H9 (cell line): ENCODE results near the gene THUMPD1. TPM values are rescaled to one million over a fixed set of nuclear protein-coding genes. Genes with fewer than 3 reads are reported as not detected.
"Not testable (repeated sequence)": the region's sequence is repeated elsewhere in the genome, so short reads cannot be mapped to it uniquely, and the experiment has no call there.

Experiments
- DNase-seq: peaks from one replicate; pipeline ENCODE4 v3.0.0-alpha.2; 2017
- H2AFZ ChIP-seq: one replicate; pipeline ENCODE4 v1.6.1; 2013; ENCODE audit warnings: mild to moderate bottlenecking, low read length, control low read depth, moderate library complexity
- H2AK5ac ChIP-seq: 2 replicates; pipeline ENCODE4 v1.6.1; 2013; ENCODE audit warnings: low read length, control low read depth, mixed read lengths; ENCODE audit not compliant: insufficient read length
- H2BK120ac ChIP-seq: one replicate; pipeline ENCODE4 v1.6.1; 2013; ENCODE audit warnings: low read depth, mild to moderate bottlenecking, low read length, control low read depth, inconsistent platforms; ENCODE audit not compliant: poor library complexity, severe bottlenecking
- H2BK12ac ChIP-seq: 2 replicates; pipeline ENCODE4 v1.6.1; 2013; ENCODE audit warnings: low read length, control low read depth, mixed read lengths, low read depth; ENCODE audit not compliant: insufficient read length
- H2BK15ac ChIP-seq: 2 replicates; pipeline ENCODE4 v1.6.1; 2013; ENCODE audit warnings: low read depth, low read length, control low read depth
- H2BK20ac ChIP-seq: one replicate; pipeline ENCODE4 v1.6.1; 2013; ENCODE audit warnings: low read depth, mild to moderate bottlenecking, low read length, control low read depth, inconsistent platforms; ENCODE audit not compliant: poor library complexity, severe bottlenecking
- H2BK5ac ChIP-seq: 2 replicates; pipeline ENCODE4 v1.6.1; 2013; ENCODE audit warnings: low read length, control low read depth, mixed read lengths; ENCODE audit not compliant: insufficient read length
- H3K14ac ChIP-seq: 2 replicates; pipeline ENCODE4 v1.6.1; 2013; ENCODE audit warnings: low read length, control low read depth; ENCODE audit not compliant: insufficient read depth
- H3K18ac ChIP-seq: 2 replicates; pipeline ENCODE4 v1.6.1; 2013; ENCODE audit warnings: low read depth, mild to moderate bottlenecking, mixed read lengths, low read length, control low read depth; ENCODE audit not compliant: insufficient read length
- H3K23ac ChIP-seq: 2 replicates; pipeline ENCODE4 v1.6.1; 2013; ENCODE audit warnings: low read length, control low read depth, mixed read lengths, low read depth; ENCODE audit not compliant: insufficient read length
- H3K23me2 ChIP-seq: 2 replicates; pipeline ENCODE4 v1.6.1; 2013; ENCODE audit warnings: low read depth, mild to moderate bottlenecking, mixed read lengths, low read length, control low read depth; ENCODE audit not compliant: insufficient read length, poor library complexity, severe bottlenecking
- H3K27ac ChIP-seq: 2 replicates; pipeline ENCODE4 v1.5.1; 2013; ENCODE audit warnings: low read length, control low read depth, mixed read lengths, low read depth; ENCODE audit not compliant: insufficient read length
- H3K27me3 ChIP-seq: 2 replicates; pipeline ENCODE4 v1.6.1; 2013; ENCODE audit warnings: low read length, control low read depth, inconsistent platforms; ENCODE audit not compliant: insufficient read depth
- H3K4ac ChIP-seq: 2 replicates; pipeline ENCODE4 v1.6.1; 2013; ENCODE audit warnings: low read depth, mild to moderate bottlenecking, control low read depth, inconsistent platforms, low read length, moderate library complexity
- H3K4me1 ChIP-seq: 2 replicates; pipeline ENCODE4 v1.6.1; 2013; ENCODE audit warnings: low read length, control low read depth, inconsistent platforms; ENCODE audit not compliant: insufficient read depth
- H3K4me2 ChIP-seq: 2 replicates; pipeline ENCODE4 v1.6.1; 2013; ENCODE audit warnings: low read length, control low read depth, mixed read lengths; ENCODE audit not compliant: insufficient read length, insufficient read depth
- H3K56ac ChIP-seq: 2 replicates; pipeline ENCODE4 v1.6.1; 2013; ENCODE audit warnings: low read depth, mild to moderate bottlenecking, mixed read lengths, low read length, control low read depth; ENCODE audit not compliant: insufficient read length
- H3K79me1 ChIP-seq: 2 replicates; pipeline ENCODE4 v1.6.1; 2013; ENCODE audit warnings: low read depth, mild to moderate bottlenecking, moderate library complexity, low read length, control low read depth, inconsistent platforms; ENCODE audit not compliant: insufficient read depth, poor library complexity, severe bottlenecking
- H3K79me2 ChIP-seq: 2 replicates; pipeline ENCODE4 v1.6.1; 2013; ENCODE audit warnings: low read length, control low read depth, inconsistent platforms; ENCODE audit not compliant: insufficient read depth
- H3K9ac ChIP-seq: 2 replicates; pipeline ENCODE4 v1.6.1; 2013; ENCODE audit warnings: low read length, control low read depth, mixed read lengths; ENCODE audit not compliant: insufficient read length; ENCODE audit errors: extremely low read depth
- H3K9me3 ChIP-seq: one replicate; pipeline ENCODE4 v1.6.1; 2013; ENCODE audit warnings: low read depth, low read length, inconsistent platforms; ENCODE audit not compliant: control insufficient read depth
- H3T11ph ChIP-seq: one replicate; pipeline ENCODE4 v1.6.1; 2013; ENCODE audit warnings: mild to moderate bottlenecking, low read length, control low read depth, inconsistent platforms
- H4K20me1 ChIP-seq: one replicate; pipeline ENCODE4 v1.6.1; 2013; ENCODE audit not compliant: control insufficient read depth, insufficient read length, insufficient read depth
- H4K5ac ChIP-seq: 2 replicates; pipeline ENCODE4 v1.6.1; 2013; ENCODE audit warnings: low read depth, mild to moderate bottlenecking, mixed read lengths, low read length, control low read depth; ENCODE audit not compliant: insufficient read length
- H4K8ac ChIP-seq: replicated peaks from 2 replicates; pipeline ENCODE4 v1.6.1; 2013; ENCODE audit warnings: low read length, control low read depth, mixed read lengths, low read depth; ENCODE audit not compliant: insufficient read length
- H4K91ac ChIP-seq: 2 replicates; pipeline ENCODE4 v1.6.1; 2013; ENCODE audit warnings: low read depth, mild to moderate bottlenecking, moderate library complexity, mixed read lengths, low read length, control low read depth; ENCODE audit not compliant: insufficient read length
- H3K27ac Mint-ChIP-seq, 3 experiments: 2 replicates in 2 of 3; 3 replicates in 1 of 3; pipeline ENCODE4 v1.8.0; 2020 to 2021; ENCODE audit warnings: mixed read lengths in 3 of 3, mild to moderate bottlenecking in 1 of 3, moderate library complexity in 1 of 3
- H3K27me3 Mint-ChIP-seq: 2 replicates; pipeline ENCODE4 v1.8.0; 2021; ENCODE audit warnings: low read depth, mild to moderate bottlenecking, moderate library complexity, mixed read lengths
- H3K36me3 Mint-ChIP-seq, 3 experiments: 2 replicates in 2 of 3; 3 replicates in 1 of 3; pipeline ENCODE4 v1.8.0; 2020 to 2021; ENCODE audit warnings: low read depth in 3 of 3, mixed read lengths in 3 of 3; ENCODE audit not compliant: insufficient read depth in 1 of 3
- H3K4me1 Mint-ChIP-seq, 2 experiments: 2 replicates each; pipeline ENCODE4 v1.8.0; 2020; ENCODE audit warnings: mixed read lengths in 2 of 2
- H3K4me3 Mint-ChIP-seq, 2 experiments: 2 replicates in 1 of 2; 3 replicates in 1 of 2; pipeline ENCODE4 v1.8.0; 2020 to 2021; ENCODE audit warnings: mild to moderate bottlenecking in 2 of 2, mixed read lengths in 2 of 2, moderate library complexity in 1 of 2
- H3K9me3 Mint-ChIP-seq, 2 experiments: 2 replicates in 1 of 2; 3 replicates in 1 of 2; pipeline ENCODE4 v1.8.0; 2020; ENCODE audit warnings: mild to moderate bottlenecking in 2 of 2, mixed read lengths in 2 of 2, moderate library complexity in 1 of 2
- CTCF ChIP-seq: fragments of 200-600 bp; sonication (generic); conservative IDR thresholded peaks from 3 replicates; pipeline ENCODE4 v1.8.0; 2021; ENCODE audit warnings: antibody characterized with exemption, mild to moderate bottlenecking
- WGBS: extraction: QIAGEN DNeasy Blood & Tissue Kit; methylation state at CpG from one replicate; pipeline ENCODE4 v1.1.7; 2013; ENCODE audit warnings: missing lambda C conversion rate, low lambda C conversion rate, mixed read lengths; ENCODE audit not compliant: insufficient read length; ENCODE audit errors: extremely low coverage; 5-methylcytosine and 5-hydroxymethylcytosine counted together
- total RNA-seq: library from RNA; stranded (reverse); gene quantifications from 2 replicates; pipeline ENCODE4 v1.2.1, GENCODE V29; 2021

The THUMPD1 gene
- total RNA-seq, 1 experiment from 2014 or later = 51.3 TPM

DNA sequence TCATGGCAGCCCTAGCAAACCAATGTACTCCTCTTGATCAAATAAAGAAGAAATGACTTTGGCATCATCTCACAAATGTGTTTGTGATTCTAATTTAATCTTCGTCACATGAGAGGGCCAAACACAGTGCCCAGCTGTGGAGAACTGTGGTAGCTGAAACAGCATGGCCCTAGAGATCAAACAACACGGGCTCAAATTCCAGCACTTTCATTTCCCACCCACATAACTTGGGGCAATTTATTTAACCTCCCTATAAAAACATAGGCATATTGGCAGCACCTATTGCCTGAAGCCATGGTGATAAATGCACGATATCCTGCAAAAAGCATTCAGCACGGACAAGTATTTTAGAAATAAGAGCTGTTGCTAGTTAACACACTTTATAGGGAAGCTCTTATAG is 46.6 kb downstream of the THUMPD1 start:
- H3K4me1 ChIP-seq = no peaks in the 10 kb centered on the region
- H2BK20ac ChIP-seq = no peak overlapping the region
- H4K20me1 ChIP-seq = no peaks in the 10 kb centered on the region
- H3K79me2 ChIP-seq = no peaks in the 10 kb centered on the region
- no peaks in the 10 kb centered on the region for H3K27me3 ChIP-seq
- H3K23me2 ChIP-seq = no peaks in the 10 kb centered on the region
- no peak overlapping the region for H3K9ac ChIP-seq
- H4K5ac ChIP-seq = no peak overlapping the region
- no peak overlapping the region for H3K27ac Mint-ChIP-seq
- no peak overlapping the region for H3K23ac ChIP-seq
- DNase-seq = no peak
- no peak overlapping the region for H3K14ac ChIP-seq
- no peak overlapping the region for H2AFZ ChIP-seq
- no peak overlapping the region for H2AK5ac ChIP-seq
- no peak overlapping the region for H2BK12ac ChIP-seq
- no peak overlapping the region for H3K27ac ChIP-seq
- peaks cover 0 to 5% of the 10 kb centered on the region in 2 experiments; a peak in 1 of 4 replicates for H3K4me1 Mint-ChIP-seq
- WGBS = no CpG with 5 or more reads among the region's 4 CpGs
- no peaks in the 10 kb centered on the region; a peak in 1 of 5 replicates for H3K9me3 Mint-ChIP-seq
- H4K91ac ChIP-seq = no peak overlapping the region
- no peak overlapping the region for H3K18ac ChIP-seq
- no peak overlapping the region for H3K4me3 Mint-ChIP-seq
- H2BK15ac ChIP-seq = no peak overlapping the region
- H2BK5ac ChIP-seq = no peak overlapping the region
- H3K4me2 ChIP-seq = no peak overlapping the region
- no peak overlapping the region for H2BK120ac ChIP-seq
- no peaks in the 10 kb centered on the region for H3K79me1 ChIP-seq
- no peak overlapping the region for H3K56ac ChIP-seq
- no peak overlapping the region for H3T11ph ChIP-seq
- peaks cover 0 to 2% (median 0%) of the 10 kb centered on the region in 3 experiments; a peak in 1 of 7 replicates for H3K36me3 Mint-ChIP-seq
- TF ChIP-seq CTCF = no peak
- H3K9me3 ChIP-seq = no peaks in the 10 kb centered on the region
- peaks cover 4% of the 10 kb centered on the region; the same call in 1 of the 2 replicates for H3K27me3 Mint-ChIP-seq
- H4K8ac ChIP-seq = no peak overlapping the region
- no peak overlapping the region for H3K4ac ChIP-seq

DNA sequence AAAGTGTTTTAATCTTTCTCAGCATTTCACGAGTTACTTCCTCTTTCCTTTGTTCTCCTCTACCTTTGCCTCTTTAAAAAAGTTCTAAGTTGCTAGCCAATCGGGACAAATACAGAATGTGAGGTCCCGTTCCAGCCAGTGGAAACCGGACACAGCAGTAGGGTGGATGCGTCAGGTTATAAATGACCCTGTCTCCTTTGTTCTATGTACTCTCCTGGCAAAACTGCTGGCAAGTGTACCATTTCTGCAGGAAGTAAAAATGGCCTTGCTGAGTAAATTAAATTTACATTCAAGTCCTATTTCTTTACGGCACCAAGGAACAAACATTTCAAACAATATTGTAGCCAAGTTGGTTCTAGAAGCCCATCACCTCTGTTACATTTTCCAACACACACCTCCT is 47.5 kb downstream of the THUMPD1 start:
- not testable (repeated sequence) for H3K27ac Mint-ChIP-seq
- no CpG with 5 or more reads among the region's 6 CpGs for WGBS

More for the DNA sequence above, 47.5 kb downstream of the THUMPD1 start:
- not testable (repeated sequence) for H3K27ac ChIP-seq, H3K4me1 ChIP-seq, H2AK5ac ChIP-seq, H3T11ph ChIP-seq, H3K9me3 Mint-ChIP-seq, H2BK5ac ChIP-seq, H2BK20ac ChIP-seq, H3K27me3 ChIP-seq, H3K23me2 ChIP-seq, H2BK120ac ChIP-seq, H4K8ac ChIP-seq, H3K4me3 Mint-ChIP-seq, H2BK12ac ChIP-seq, H3K27me3 Mint-ChIP-seq, H2AFZ ChIP-seq, H3K18ac ChIP-seq, H3K4ac ChIP-seq, H3K4me1 Mint-ChIP-seq, H3K9ac ChIP-seq, H3K79me2 ChIP-seq, H3K9me3 ChIP-seq, H4K20me1 ChIP-seq, DNase-seq, H3K79me1 ChIP-seq, H3K23ac ChIP-seq, H3K4me2 ChIP-seq, H4K5ac ChIP-seq, H4K91ac ChIP-seq, H3K56ac ChIP-seq, H3K14ac ChIP-seq, H2BK15ac ChIP-seq
- peaks cover 0 to 11% (median 0%) of the 10 kb centered on the region in 3 experiments; a peak in 2 of 7 replicates for H3K36me3 Mint-ChIP-seq
